GM12865 (cell line): ENCODE data around the gene HADH.
A peak's percentile ranks its signal among the peaks of the same experiment; 100 is the strongest.

Experiments
- DNase-seq: peaks from one replicate; pipeline ENCODE4 v3.0.0; 2010; ENCODE audit warnings: low read depth
- H3K4me3 ChIP-seq: 2 replicates; pipeline ENCODE4 v1.5.1; 2011; ENCODE audit warnings: mild to moderate bottlenecking, low read depth, low read length, control low read depth
- TF ChIP-seq, protein P1 (sequence below): IDR thresholded peaks from 2 replicates; pipeline ENCODE4 v1.5.1; 2011; ENCODE audit warnings: low read length, control low read depth, low read depth, inconsistent platforms; ENCODE audit not compliant: insufficient read depth; ENCODE audit errors: missing control alignments

Gene HADH

DNA sequence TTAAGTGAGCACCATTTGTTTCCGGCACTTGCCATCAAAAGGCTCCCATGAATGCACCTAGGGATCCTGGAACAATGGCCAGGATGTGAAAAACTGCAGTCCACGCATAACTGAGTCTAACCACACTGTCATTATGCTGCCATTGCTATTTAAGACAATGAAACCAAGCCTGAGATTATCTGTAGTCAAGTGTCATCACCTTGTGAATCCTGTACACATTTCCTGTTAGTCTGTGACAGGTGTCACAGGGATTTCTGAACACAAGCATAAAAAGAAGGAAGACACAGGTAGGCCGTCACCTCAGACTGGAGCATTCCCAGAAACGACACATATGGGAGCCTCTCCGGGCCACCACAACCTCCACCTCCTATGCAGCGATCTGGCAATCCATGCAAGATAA is 66.7 kb downstream of the HADH start:
- no peak overlapping the region for H3K4me3 ChIP-seq
- TF ChIP-seq, protein P1, sequence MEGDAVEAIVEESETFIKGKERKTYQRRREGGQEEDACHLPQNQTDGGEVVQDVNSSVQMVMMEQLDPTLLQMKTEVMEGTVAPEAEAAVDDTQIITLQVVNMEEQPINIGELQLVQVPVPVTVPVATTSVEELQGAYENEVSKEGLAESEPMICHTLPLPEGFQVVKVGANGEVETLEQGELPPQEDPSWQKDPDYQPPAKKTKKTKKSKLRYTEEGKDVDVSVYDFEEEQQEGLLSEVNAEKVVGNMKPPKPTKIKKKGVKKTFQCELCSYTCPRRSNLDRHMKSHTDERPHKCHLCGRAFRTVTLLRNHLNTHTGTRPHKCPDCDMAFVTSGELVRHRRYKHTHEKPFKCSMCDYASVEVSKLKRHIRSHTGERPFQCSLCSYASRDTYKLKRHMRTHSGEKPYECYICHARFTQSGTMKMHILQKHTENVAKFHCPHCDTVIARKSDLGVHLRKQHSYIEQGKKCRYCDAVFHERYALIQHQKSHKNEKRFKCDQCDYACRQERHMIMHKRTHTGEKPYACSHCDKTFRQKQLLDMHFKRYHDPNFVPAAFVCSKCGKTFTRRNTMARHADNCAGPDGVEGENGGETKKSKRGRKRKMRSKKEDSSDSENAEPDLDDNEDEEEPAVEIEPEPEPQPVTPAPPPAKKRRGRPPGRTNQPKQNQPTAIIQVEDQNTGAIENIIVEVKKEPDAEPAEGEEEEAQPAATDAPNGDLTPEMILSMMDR, result no peak
- DNase-seq, result peak; percentile 20

DNA sequence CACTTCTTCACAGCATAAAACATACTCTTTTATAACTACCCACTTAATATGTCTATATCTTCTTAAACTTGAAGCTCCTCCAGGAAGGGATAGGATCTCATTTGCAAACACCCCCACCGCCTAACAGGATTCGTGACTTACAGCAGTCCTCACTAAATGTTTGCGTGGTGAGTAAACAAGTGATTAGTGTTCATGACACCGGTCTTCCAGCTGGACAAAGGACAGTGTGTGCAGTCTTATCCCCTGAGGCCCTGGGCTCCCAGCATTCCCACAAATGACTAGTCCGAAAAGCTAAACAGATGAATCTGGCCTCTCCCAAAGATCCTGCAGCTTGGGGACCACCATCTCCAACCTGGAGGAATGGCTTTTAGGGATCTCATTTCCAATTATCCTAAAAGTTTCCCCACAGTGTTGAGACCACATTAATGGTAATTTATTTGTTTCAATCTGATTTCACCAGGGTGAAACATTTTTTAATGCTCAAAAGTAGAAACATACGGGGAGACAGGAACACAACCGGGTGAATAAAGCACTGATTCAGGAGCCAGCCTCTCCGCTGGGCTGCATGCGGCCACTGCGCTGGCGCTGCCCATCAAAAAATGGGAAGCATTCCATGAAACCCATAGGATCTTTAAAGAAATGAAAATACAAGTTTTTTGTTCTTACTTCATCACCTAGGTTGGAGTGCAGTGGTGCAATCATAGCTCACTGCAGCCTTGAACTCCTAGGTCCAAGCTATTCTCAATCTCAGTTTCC is 69.2 kb downstream of the HADH start:
- no peak for DNase-seq
- no peak overlapping the region for H3K4me3 ChIP-seq
- TF ChIP-seq, protein P1, result no peak

DNA sequence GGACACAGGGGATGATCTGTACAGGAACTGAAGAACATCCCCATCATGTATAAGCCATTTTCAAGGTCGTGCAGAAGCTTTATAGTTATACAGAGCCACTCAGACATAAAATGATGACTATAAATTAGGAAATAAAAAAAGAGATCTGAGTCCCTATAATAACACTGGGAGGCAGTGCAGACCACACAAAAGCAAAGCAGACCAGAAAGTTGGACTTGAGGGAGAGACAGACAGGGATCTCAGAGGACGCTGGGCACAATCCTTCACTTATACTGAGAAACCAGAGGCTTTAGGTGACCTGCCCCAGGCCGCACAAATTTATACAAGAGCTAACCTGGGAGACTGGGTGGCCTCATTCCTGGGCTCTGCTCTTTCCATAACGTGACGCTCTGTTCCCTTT is 70.5 kb downstream of the HADH start:
- no peak overlapping the region for H3K4me3 ChIP-seq
- DNase-seq, result peak; percentile 41
- TF ChIP-seq, protein P1, result no peak

DNA sequence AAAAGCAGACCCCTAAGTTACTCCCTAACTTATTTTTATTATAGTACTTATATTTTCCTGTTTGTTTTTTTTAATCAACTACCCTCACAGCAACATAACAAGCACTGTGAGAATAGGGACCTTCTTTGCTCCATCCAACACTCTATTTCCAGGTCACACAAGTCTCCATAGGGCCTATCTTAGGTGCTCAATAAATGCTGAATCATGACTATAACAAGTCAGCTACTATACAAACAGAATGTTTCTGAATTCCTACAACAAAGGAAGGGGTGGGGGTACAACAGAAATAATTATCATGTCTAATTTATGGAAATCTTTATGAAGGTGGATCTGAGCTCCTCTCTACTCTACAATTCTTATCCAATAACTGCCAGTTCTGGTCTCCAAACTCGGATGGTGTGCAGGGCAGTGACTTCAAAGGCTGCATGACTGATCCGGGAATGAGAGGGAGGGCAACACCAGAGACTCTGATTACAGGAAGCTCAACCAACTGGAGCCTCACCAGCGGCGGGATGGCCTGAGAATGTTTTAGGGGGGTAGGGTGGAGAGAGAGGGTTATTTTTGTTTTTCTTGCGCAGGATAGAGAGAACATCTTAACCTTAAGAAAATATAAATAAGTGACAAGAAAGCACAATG is 71.1 kb downstream of the HADH start:
- TF ChIP-seq, protein P1, result no peak
- no peak for DNase-seq
- H3K4me3 ChIP-seq, result no peak overlapping the region

DNA sequence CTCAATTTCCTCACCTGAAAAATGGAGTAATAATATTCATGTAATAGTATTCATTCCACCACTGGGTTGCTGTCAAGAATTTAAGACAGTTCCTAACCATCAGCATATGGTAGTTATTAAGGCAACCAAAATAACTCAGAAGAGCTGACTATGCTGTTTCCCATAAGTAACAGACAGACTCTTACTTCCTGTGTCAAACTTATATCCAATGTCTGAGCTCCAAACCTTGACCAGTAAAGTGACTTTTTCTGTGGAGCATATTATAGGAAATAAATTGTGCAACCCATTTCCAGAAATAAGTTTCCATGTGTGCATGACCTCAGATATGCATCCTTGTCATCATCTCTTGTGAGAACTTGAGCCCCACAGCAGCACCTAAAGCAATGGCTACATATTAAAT is 78.8 kb downstream of the HADH start:
- TF ChIP-seq, protein P1, result no peak
- H3K4me3 ChIP-seq, result no peak overlapping the region
- no peak for DNase-seq

DNA sequence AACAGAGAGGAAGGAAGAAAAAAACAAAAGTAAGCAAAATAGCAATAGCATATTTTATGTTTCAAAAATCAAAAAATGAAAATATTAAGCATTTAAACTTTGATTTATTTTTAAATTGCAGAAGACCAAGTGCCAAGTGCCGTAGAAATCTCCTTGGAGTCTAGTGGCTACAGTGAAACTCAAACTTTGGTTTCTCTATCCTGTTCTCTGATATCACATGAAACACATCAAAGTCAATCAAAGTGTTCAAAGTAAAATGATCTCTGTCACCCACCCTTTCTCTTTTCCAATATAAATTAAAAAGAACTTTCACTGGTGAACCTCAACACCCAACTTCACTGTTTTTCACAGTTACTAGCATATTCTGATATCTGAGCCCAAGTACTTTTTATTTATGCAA is 81.1 kb downstream of the HADH start:
- no peak for DNase-seq
- TF ChIP-seq, protein P1, result no peak
- no peak overlapping the region for H3K4me3 ChIP-seq
